Trophoblast cell (in vitro differentiated cells and primary cell): ENCODE results near the gene GALNT9.

Experiments used
- DNase-seq, 2 donors: peaks; one replicate each; pipeline ENCODE4 v3.0.0-alpha.2; 2016
- H2AFZ ChIP-seq: 2 replicates; pipeline ENCODE4 v1.6.1; 2013; ENCODE audit warnings: low read length, moderate library complexity, mild to moderate bottlenecking; ENCODE audit not compliant: insufficient read depth, poor library complexity
- H2AK5ac ChIP-seq: 2 replicates; pipeline ENCODE4 v1.6.1; 2013; ENCODE audit warnings: mild to moderate bottlenecking, low read length
- H2BK120ac ChIP-seq: 2 replicates; pipeline ENCODE4 v1.6.1; 2013; ENCODE audit warnings: low read length, mild to moderate bottlenecking, moderate library complexity; ENCODE audit not compliant: insufficient read depth, poor library complexity
- H2BK12ac ChIP-seq: 2 replicates; pipeline ENCODE4 v1.6.1; 2013; ENCODE audit warnings: mild to moderate bottlenecking, low read length, moderate library complexity
- H2BK5ac ChIP-seq: 2 replicates; pipeline ENCODE4 v1.6.1; 2013; ENCODE audit warnings: low read length, low read depth, moderate library complexity, mild to moderate bottlenecking; ENCODE audit not compliant: poor library complexity
- H3K14ac ChIP-seq: 2 replicates; pipeline ENCODE4 v1.6.1; 2013; ENCODE audit warnings: mild to moderate bottlenecking, low read length
- H3K18ac ChIP-seq: 2 replicates; pipeline ENCODE4 v1.6.1; 2013; ENCODE audit warnings: mild to moderate bottlenecking, low read length
- H3K23ac ChIP-seq: 2 replicates; pipeline ENCODE4 v1.6.1; 2013; ENCODE audit warnings: low read length
- H3K27ac ChIP-seq: 2 replicates; pipeline ENCODE4 v1.5.1; 2013; ENCODE audit warnings: low read depth, mild to moderate bottlenecking, inconsistent platforms, low read length, moderate library complexity
- H3K27me3 ChIP-seq: 2 replicates; pipeline ENCODE4 v1.6.1; 2013; ENCODE audit warnings: inconsistent platforms, mild to moderate bottlenecking, low read length, moderate library complexity; ENCODE audit not compliant: insufficient read depth
- H3K36me3 ChIP-seq, 2 experiments: 1 replicate in 1 of 2; 2 replicates in 1 of 2; pipeline ENCODE4 v1.6.1; 2013; ENCODE audit warnings: low read length in 2 of 2, mild to moderate bottlenecking in 2 of 2, moderate library complexity in 1 of 2; ENCODE audit not compliant: insufficient read depth in 2 of 2, control insufficient read depth in 1 of 2
- H3K4ac ChIP-seq: 2 replicates; pipeline ENCODE4 v1.6.1; 2013; ENCODE audit warnings: low read depth, mild to moderate bottlenecking, low read length, moderate library complexity
- H3K4me1 ChIP-seq, 2 experiments: 1 replicate in 1 of 2; 2 replicates in 1 of 2; pipeline ENCODE4 v1.6.1; 2013; ENCODE audit warnings: low read length in 2 of 2, mild to moderate bottlenecking in 2 of 2, moderate library complexity in 1 of 2; ENCODE audit not compliant: insufficient read depth in 2 of 2, control insufficient read depth in 1 of 2
- H3K4me2 ChIP-seq: 2 replicates; pipeline ENCODE4 v1.6.1; 2013; ENCODE audit warnings: inconsistent platforms, mild to moderate bottlenecking, low read length, moderate library complexity
- H3K4me3 ChIP-seq: 2 replicates; pipeline ENCODE4 v1.5.1; 2013; ENCODE audit warnings: mild to moderate bottlenecking, low read depth, low read length, inconsistent platforms
- H3K79me1 ChIP-seq: one replicate; pipeline ENCODE4 v1.6.1; 2013; ENCODE audit warnings: low read length
- H3K79me2 ChIP-seq: 2 replicates; pipeline ENCODE4 v1.6.1; 2013; ENCODE audit warnings: low read length, mild to moderate bottlenecking; ENCODE audit not compliant: control insufficient read depth, insufficient read depth, poor library complexity
- H3K9ac ChIP-seq: 2 replicates; pipeline ENCODE4 v1.6.1; 2013; ENCODE audit warnings: mild to moderate bottlenecking, low read length
- H3K9me3 ChIP-seq: 2 replicates; pipeline ENCODE4 v1.6.1; 2013; ENCODE audit warnings: low read depth, mild to moderate bottlenecking, control low read depth, inconsistent platforms, low read length; ENCODE audit not compliant: insufficient read depth
- H4K12ac ChIP-seq: 2 replicates; pipeline ENCODE4 v1.6.1; 2013; ENCODE audit warnings: low read depth, mild to moderate bottlenecking, low read length, moderate library complexity
- H4K8ac ChIP-seq: 2 replicates; pipeline ENCODE4 v1.6.1; 2013; ENCODE audit warnings: low read depth, mild to moderate bottlenecking, low read length, moderate library complexity
- H4K91ac ChIP-seq: one replicate; pipeline ENCODE4 v1.6.1; 2013; ENCODE audit warnings: low read depth, mild to moderate bottlenecking, low read length, moderate library complexity
- whole genome bisulfite sequencing: extraction: QIAGEN DNeasy Blood & Tissue Kit; methylation state at CpG from one replicate; pipeline ENCODE4 v1.1.7; 2013; ENCODE audit warnings: missing lambda C conversion rate; ENCODE audit not compliant: insufficient read length, insufficient coverage; ENCODE audit errors: extremely low coverage; 5-methylcytosine and 5-hydroxymethylcytosine counted together

GALNT9 gene

DNA sequence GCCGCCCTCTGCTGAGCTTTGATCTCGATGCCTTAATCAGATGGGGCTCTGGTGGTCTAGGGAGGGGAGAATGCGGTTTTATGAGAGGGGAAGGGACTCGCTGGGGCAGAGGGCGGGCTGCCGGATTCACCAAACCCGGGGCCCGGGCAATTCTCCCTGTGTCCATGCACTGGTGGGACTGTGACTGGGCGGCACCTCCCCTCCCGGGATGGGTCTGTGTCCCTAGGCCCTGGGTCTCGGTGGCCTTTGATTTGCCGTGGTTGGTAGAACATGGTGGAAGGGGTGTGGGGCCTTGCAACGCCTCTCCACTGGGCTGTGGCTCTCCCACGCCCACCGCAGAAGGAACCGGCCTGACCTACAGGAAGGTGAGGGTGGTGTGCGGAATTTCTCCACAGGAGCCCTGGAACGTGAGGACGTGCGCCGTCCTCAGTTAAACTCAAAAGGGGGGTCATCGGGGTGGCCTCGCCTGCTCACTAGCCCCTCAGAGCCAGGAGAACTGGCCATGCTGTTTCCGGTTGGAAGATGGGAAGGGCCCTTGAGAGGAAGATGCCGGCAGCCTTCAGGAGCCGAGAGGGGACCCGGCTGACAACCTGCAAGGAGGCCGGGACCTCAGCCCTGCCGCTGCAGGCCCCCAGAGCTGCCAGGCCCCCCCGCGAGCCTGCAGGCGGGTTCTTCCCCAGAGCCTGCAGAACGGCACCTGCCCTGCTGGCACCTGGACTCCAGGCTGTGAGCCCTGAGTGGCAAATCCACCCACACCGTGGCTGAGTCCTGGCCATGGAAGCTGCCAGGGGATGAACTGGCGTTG lies 141.5 kb downstream of the GALNT9 start:
- no peak overlapping the region for H4K91ac ChIP-seq
- no peak overlapping the region for H3K9ac ChIP-seq
- no peak overlapping the region for H3K4me3 ChIP-seq
- no peak overlapping the region for H3K27ac ChIP-seq
- H3K9me3 ChIP-seq = peaks cover 8% of the 10 kb centered on the region
- H3K36me3 ChIP-seq = no peaks in the 10 kb centered on the region
- H3K79me1 ChIP-seq = peaks cover 7% of the 10 kb centered on the region
- no peak overlapping the region for H4K8ac ChIP-seq
- no peak overlapping the region for H4K12ac ChIP-seq
- H3K4ac ChIP-seq = no peak overlapping the region
- WGBS = no CpG with 5 or more reads among the region's 35 CpGs
- no peak overlapping the region for H3K18ac ChIP-seq
- H3K79me2 ChIP-seq = peaks cover 2% of the 10 kb centered on the region
- H3K27me3 ChIP-seq = peaks cover 11% of the 10 kb centered on the region
- H3K4me2 ChIP-seq = no peak overlapping the region
- H2BK5ac ChIP-seq = no peak overlapping the region
- no peak for DNase-seq
- no peak overlapping the region for H2AK5ac ChIP-seq
- no peak overlapping the region for H3K14ac ChIP-seq
- H2BK12ac ChIP-seq = no peak overlapping the region
- no peak overlapping the region for H2AFZ ChIP-seq
- peaks cover 9 to 10% of the 10 kb centered on the region in 2 experiments for H3K4me1 ChIP-seq
- no peak overlapping the region for H2BK120ac ChIP-seq
- H3K23ac ChIP-seq = no peak overlapping the region

DNA sequence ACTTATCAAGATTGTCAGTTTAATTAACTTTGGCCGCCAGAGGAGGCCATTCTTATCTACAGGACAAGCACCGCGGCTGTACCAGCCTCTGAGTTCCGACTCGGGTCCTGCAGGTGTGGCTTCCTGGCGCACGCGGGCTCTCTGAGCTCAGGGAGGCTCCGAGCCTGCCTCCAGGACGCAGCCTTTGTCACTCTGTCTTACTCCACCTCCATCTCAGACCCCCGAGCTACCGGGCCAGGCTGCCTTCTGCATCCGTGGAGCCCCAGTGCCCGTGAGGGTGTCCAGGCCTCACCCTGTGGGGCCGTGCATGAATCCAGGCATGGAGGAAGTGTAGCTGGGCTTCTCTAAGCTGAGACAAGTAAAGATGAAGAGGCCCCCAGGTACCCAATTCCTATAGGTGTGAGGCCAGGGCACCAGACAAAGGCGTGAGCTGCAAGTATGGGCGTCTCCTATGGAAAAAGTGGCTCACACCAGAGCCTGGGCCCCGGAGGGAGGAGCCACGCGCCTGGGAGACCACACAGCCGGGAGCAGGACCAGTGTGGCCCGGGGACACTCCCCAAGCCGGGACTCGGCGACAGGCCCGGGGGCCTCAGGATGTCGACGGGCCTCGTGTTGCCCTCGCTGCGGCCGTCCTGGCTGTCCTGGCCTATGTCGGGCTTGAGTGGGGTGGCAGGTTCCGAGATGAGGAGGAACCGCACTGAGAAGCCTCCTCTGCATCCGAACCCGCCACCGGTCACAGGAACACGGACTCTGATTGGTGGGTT lies 142.3 kb downstream of the GALNT9 start:
- DNase-seq = no peak
- Histone ChIP-seq H3K14ac (no peak overlapping the region), H3K4me2 (no peak overlapping the region), H2BK5ac (no peak overlapping the region), H3K79me1 (peaks cover 7% of the 10 kb centered on the region), H2BK12ac (no peak overlapping the region), H3K36me3 (no peaks in the 10 kb centered on the region), H3K27ac (no peak overlapping the region), H3K9me3 (peaks cover 9% of the 10 kb centered on the region), H4K8ac (no peak overlapping the region), H2BK120ac (no peak overlapping the region), H3K27me3 (peaks cover 11% of the 10 kb centered on the region), H4K12ac (no peak overlapping the region), H3K9ac (no peak overlapping the region), H3K4me1 (peaks cover 9 to 10% of the 10 kb centered on the region in 2 experiments), H4K91ac (no peak overlapping the region), H3K4ac (no peak overlapping the region), H3K4me3 (no peak overlapping the region), H2AK5ac (no peak overlapping the region), H3K23ac (no peak overlapping the region), H2AFZ (no peak overlapping the region), H3K18ac (no peak overlapping the region), H3K79me2 (peaks cover 2% of the 10 kb centered on the region)
- no CpG with 5 or more reads among the region's 39 CpGs for WGBS

DNA sequence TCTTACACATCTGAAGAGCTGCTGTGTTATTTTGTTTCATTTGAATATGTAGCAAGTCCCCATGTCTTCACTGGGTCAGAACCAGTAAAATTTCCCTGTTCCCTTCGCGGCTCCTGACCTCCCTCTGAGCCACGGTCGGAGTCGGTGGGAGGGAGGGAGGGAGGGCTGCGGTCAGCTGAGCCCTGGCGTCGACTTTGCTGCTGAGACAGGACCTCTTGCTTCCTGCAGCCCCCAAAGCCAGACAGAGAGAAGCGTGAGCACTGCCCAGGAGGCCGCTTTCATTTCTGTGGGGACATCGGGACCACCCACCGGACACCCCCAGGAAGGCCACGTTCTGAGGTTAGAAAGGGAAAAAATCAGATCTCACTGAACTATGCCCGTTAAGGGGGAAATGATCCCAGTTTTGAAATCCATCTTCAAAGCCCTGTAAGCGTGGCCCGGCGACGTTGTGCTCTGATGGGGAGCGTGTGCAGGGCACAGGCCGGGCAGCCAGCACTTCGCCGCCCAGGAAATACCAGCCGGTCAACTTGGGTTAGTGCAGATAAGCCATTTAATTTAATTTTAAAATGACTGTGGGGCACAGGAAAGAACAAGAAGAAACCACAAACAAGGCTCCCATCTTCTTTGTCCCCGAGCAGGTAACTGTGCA lies 143.1 kb downstream of the GALNT9 start:
- Histone ChIP-seq H3K4me1 (peaks cover 9 to 10% of the 10 kb centered on the region in 2 experiments), H2BK12ac (no peak overlapping the region), H3K9ac (no peak overlapping the region), H4K91ac (no peak overlapping the region), H3K79me2 (peaks cover 2% of the 10 kb centered on the region), H2BK120ac (no peak overlapping the region), H2AK5ac (no peak overlapping the region), H2AFZ (no peak overlapping the region), H2BK5ac (no peak overlapping the region), H3K23ac (no peak overlapping the region), H3K27ac (no peak overlapping the region), H3K14ac (no peak overlapping the region), H3K4me3 (no peak overlapping the region), H3K4me2 (no peak overlapping the region), H4K8ac (no peak overlapping the region), H3K4ac (no peak overlapping the region), H3K79me1 (peaks cover 7% of the 10 kb centered on the region), H4K12ac (no peak overlapping the region), H3K18ac (no peak overlapping the region), H3K9me3 (peaks cover 14% of the 10 kb centered on the region), H3K36me3 (no peaks in the 10 kb centered on the region), H3K27me3 (peaks cover 11% of the 10 kb centered on the region)
- no peak for DNase-seq
- no CpG with 5 or more reads among the region's 24 CpGs for WGBS

DNA sequence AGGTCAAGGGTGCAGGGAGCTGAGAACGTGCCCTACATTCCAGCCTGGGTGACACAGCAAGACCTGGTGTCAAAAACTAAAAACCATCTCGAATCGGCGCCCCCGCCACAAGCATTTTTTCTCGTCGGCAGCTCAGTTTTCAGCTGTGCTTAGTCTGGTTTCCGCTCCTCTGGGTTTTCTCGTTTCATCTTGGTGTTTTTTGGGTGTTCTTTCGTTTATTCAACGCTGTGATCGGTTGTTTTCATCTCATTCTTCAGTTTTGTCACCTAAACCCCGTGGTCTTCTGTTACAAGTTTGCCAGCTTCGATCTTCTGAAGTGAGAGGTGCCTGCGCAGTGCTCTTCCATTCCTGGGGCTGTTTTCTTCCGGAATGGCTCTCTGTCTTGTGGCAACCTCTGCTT lies 143.7 kb downstream of the GALNT9 start:
- Histone ChIP-seq H3K27me3 (peaks cover 11% of the 10 kb centered on the region), H4K12ac (no peak overlapping the region), H3K4me1 (peaks cover 9 to 10% of the 10 kb centered on the region in 2 experiments), H2AK5ac (no peak overlapping the region), H3K18ac (no peak overlapping the region), H3K9ac (no peak overlapping the region), H3K36me3 (no peaks in the 10 kb centered on the region), H3K27ac (no peak overlapping the region), H3K4ac (no peak overlapping the region), H2BK12ac (no peak overlapping the region), H2BK120ac (no peak overlapping the region), H3K23ac (no peak overlapping the region), H3K79me1 (peaks cover 7% of the 10 kb centered on the region), H4K8ac (no peak overlapping the region), H2BK5ac (no peak overlapping the region), H4K91ac (no peak overlapping the region), H2AFZ (no peak overlapping the region), H3K79me2 (peaks cover 2% of the 10 kb centered on the region), H3K14ac (no peak overlapping the region), H3K4me2 (no peak overlapping the region), H3K9me3 (peaks cover 18% of the 10 kb centered on the region), H3K4me3 (no peak overlapping the region)
- no peak for DNase-seq
- WGBS = no CpG with 5 or more reads among the region's 16 CpGs
